GM12892 (cell line): Measurements from ENCODE around the gene SMYD4.

Source experiments
- POLR2AphosphoS5 ChIP-seq: IDR thresholded peaks from 2 replicates; pipeline ENCODE4 v1.6.1; 2011; ENCODE audit warnings: low read depth, low read length, control low read depth
- TAF1 ChIP-seq: IDR thresholded peaks from 2 replicates; pipeline ENCODE4 v1.6.1; 2011; ENCODE audit warnings: low read depth, mild to moderate bottlenecking, control low read depth, low read length, borderline replicate concordance

- no peak for TF ChIP-seq TAF1
- no peak for TF ChIP-seq POLR2AphosphoS5
These were observed 586 bp upstream of the SMYD4 start for GRCh38 chr17:1830288-1830687.
